ENCODE results near the gene CDH20. TPM values are rescaled to one million over a fixed set of nuclear protein-coding genes. Genes with fewer than 3 reads are reported as not detected.

Gene CDH20
- total RNA-seq, 1 experiment from 2014 or later, result not detected

DNA sequence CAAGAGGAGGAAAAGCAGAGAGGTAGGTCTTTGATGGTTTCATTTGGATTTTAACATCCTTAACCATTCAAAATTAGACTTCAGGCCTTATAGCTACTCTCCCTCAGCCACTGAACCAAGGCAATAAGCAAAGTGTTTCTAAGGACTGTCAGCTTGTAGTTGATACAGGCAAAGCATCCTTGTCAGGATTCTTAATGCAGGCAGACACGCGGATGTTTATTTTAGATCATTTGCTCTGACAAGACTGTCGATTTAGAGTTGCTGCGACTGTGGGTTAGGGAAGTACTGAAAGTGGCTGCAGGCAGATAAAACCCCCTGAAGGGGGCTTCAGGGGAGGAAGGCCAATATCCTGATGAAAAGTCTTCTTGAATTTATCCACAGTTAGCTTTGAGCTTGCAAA lies 46.6 kb downstream of the CDH20 start:
- intact Hi-C loops (cut with micrococcal nuclease), result no loop called here
- H3K9ac ChIP-seq (ENCODE audit: low read length), result no peak overlapping the region
- no TSS peak for BruUV-seq (replicated peaks)
- H3K9me2 ChIP-seq (ENCODE audit: insufficient read depth), result no peaks in the 10 kb centered on the region
- no peak for DNase-seq (ENCODE audit: low read depth, low spot score)
- no peaks in the 10 kb centered on the region; the same call in 1 of the 2 replicates for H4K20me1 ChIP-seq (ENCODE audit: insufficient read depth)
- ChIA-PET CTCF (no interaction called here), POLR2A (no interaction called here), RAD21 (ENCODE audit: low non-redundant PET in 1 of 2, low total read pairs in 2 of 2, uncharacterized antibody in 2 of 2, unreplicated experiment in 2 of 2) (no interaction called here)
- no peaks in the 10 kb centered on the region for H3K36me3 ChIP-seq (ENCODE audit: control insufficient read depth in 1 of 2, insufficient read depth in 2 of 2, low read length in 2 of 2)
- H3K27ac ChIP-seq (ENCODE audit: low read depth, low read length), result no peak overlapping the region
- H3K4me1 ChIP-seq (ENCODE audit: control insufficient read depth in 1 of 2, insufficient read depth in 2 of 2, low read length in 2 of 2), result no peaks in the 10 kb centered on the region
- ATAC-seq, result no peak
- H3K79me2 ChIP-seq (ENCODE audit: insufficient read depth, low read length), result no peaks in the 10 kb centered on the region
- no peak overlapping the region for H3K4me2 ChIP-seq (ENCODE audit: low read length)
- peaks cover 26% of the 10 kb centered on the region for H3K27me3 ChIP-seq (ENCODE audit: insufficient read depth, low read length)
- no peaks in the 10 kb centered on the region for H3K9me3 ChIP-seq (ENCODE audit: control insufficient read depth in 1 of 2, insufficient read depth in 1 of 2, low read depth in 1 of 2, low read length in 2 of 2)
- no peak overlapping the region for H2AFZ ChIP-seq (ENCODE audit: low read depth, low read length, poor library complexity, severe bottlenecking)
- no peak overlapping the region for H3K4me3 ChIP-seq (replicated peaks in 1 of 2; ENCODE audit: low read depth in 1 of 2, low read length in 2 of 2)
- no peak for TF ChIP-seq ZFX (IDR thresholded peaks at IDR 0.05)

DNA sequence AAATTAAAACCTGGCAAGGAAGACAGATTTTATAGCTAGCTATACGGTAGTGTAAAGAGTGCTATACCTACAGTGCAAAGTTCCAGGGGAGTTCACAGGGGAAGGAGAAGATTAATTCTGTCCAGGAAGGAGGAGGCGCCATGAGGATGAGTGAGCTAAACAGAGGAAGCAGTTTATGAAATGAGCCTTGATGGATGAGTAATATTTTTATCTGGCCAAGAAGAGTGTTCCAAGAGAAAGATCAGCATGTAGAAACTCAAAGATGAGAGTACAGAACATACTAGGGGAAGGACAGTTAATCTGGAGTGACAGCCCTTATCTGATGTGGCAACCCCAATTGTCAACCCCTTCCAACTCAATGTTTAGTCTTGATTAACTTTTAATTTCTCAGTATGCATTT lies 54.8 kb downstream of the CDH20 start:
- no peaks in the 10 kb centered on the region for H3K9me3 ChIP-seq (ENCODE audit: control insufficient read depth in 1 of 2, insufficient read depth in 1 of 2, low read depth in 1 of 2, low read length in 2 of 2)
- H3K4me3 ChIP-seq (replicated peaks in 1 of 2; ENCODE audit: low read depth in 1 of 2, low read length in 2 of 2), result no peak overlapping the region
- no TSS peak for BruUV-seq (replicated peaks)
- H3K9me2 ChIP-seq (ENCODE audit: insufficient read depth), result no peaks in the 10 kb centered on the region
- no peaks in the 10 kb centered on the region; the same call in 1 of the 2 replicates for H4K20me1 ChIP-seq (ENCODE audit: insufficient read depth)
- H3K27me3 ChIP-seq (ENCODE audit: insufficient read depth, low read length), result peaks cover 24% of the 10 kb centered on the region
- CTCF ChIA-PET, result no interaction called here
- intact Hi-C loops (cut with micrococcal nuclease), result no loop called here
- RAD21 ChIA-PET (ENCODE audit: low non-redundant PET in 1 of 2, low total read pairs in 2 of 2, uncharacterized antibody in 2 of 2, unreplicated experiment in 2 of 2), result no interaction called here
- H3K27ac ChIP-seq (ENCODE audit: low read depth, low read length), result no peak overlapping the region
- no peak overlapping the region for H3K9ac ChIP-seq (ENCODE audit: low read length)
- no peak for ATAC-seq
- DNase-seq (ENCODE audit: low read depth, low spot score), result no peak
- POLR2A ChIA-PET, result no interaction called here
- no peak overlapping the region for H2AFZ ChIP-seq (ENCODE audit: low read depth, low read length, poor library complexity, severe bottlenecking)
- no peaks in the 10 kb centered on the region for H3K79me2 ChIP-seq (ENCODE audit: insufficient read depth, low read length)
- no peaks in the 10 kb centered on the region for H3K36me3 ChIP-seq (ENCODE audit: control insufficient read depth in 1 of 2, insufficient read depth in 2 of 2, low read length in 2 of 2)
- H3K4me1 ChIP-seq (ENCODE audit: control insufficient read depth in 1 of 2, insufficient read depth in 2 of 2, low read length in 2 of 2), result no peaks in the 10 kb centered on the region
- no peak overlapping the region for H3K4me2 ChIP-seq (ENCODE audit: low read length)
- TF ChIP-seq EZH2phosphoT487 (IDR thresholded peaks at IDR 0.05; ENCODE audit: borderline replicate concordance) (no peak), YY1 (IDR thresholded peaks at IDR 0.05; ENCODE audit: extremely low read depth, insufficient replicate concordance, low read depth, low read length) (no peak), ZFX (IDR thresholded peaks at IDR 0.05) (no peak), SP1 (IDR thresholded peaks at IDR 0.05; ENCODE audit: low read depth) (no peak), POLR2AphosphoS5 (IDR thresholded peaks at IDR 0.05; ENCODE audit: low read depth, low read length) (no peak), RAD21 (IDR thresholded peaks at IDR 0.05; ENCODE audit: low read depth) (no peak), CBX3 (IDR thresholded peaks at IDR 0.05; ENCODE audit: low read depth) (no peak), TCF7L2 (IDR thresholded peaks at IDR 0.05; ENCODE audit: borderline replicate concordance, extremely low read depth, insufficient read depth, insufficient read length) (no peak), EGR1 (IDR thresholded peaks at IDR 0.05; ENCODE audit: low read depth) (no peak), SRF (IDR thresholded peaks at IDR 0.05; ENCODE audit: low read depth) (no peak), MAX (IDR thresholded peaks at IDR 0.05) (no peak), ELF1 (IDR thresholded peaks at IDR 0.05; ENCODE audit: borderline replicate concordance, low read depth) (no peak), FOSL1 (IDR thresholded peaks at IDR 0.05; ENCODE audit: low read depth) (no peak), ZBTB33 (IDR thresholded peaks at IDR 0.05; ENCODE audit: extremely low read depth, insufficient replicate concordance, low read length) (no peak), POLR2A (IDR thresholded peaks at IDR 0.05; ENCODE audit: borderline replicate concordance, extremely low read depth, insufficient read depth, insufficient read length) (no peak)
- TF ChIP-seq, protein P1, sequence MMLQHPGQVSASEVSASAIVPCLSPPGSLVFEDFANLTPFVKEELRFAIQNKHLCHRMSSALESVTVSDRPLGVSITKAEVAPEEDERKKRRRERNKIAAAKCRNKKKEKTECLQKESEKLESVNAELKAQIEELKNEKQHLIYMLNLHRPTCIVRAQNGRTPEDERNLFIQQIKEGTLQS (IDR thresholded peaks at IDR 0.05), result no peak
- TF ChIP-seq, protein P2, sequence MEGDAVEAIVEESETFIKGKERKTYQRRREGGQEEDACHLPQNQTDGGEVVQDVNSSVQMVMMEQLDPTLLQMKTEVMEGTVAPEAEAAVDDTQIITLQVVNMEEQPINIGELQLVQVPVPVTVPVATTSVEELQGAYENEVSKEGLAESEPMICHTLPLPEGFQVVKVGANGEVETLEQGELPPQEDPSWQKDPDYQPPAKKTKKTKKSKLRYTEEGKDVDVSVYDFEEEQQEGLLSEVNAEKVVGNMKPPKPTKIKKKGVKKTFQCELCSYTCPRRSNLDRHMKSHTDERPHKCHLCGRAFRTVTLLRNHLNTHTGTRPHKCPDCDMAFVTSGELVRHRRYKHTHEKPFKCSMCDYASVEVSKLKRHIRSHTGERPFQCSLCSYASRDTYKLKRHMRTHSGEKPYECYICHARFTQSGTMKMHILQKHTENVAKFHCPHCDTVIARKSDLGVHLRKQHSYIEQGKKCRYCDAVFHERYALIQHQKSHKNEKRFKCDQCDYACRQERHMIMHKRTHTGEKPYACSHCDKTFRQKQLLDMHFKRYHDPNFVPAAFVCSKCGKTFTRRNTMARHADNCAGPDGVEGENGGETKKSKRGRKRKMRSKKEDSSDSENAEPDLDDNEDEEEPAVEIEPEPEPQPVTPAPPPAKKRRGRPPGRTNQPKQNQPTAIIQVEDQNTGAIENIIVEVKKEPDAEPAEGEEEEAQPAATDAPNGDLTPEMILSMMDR (IDR thresholded peaks at IDR 0.05 in 2 of 3, conservative IDR thresholded peaks at IDR 0.05 in 1 of 3; ENCODE audit: borderline replicate concordance in 1 of 3, insufficient read depth in 1 of 3, low read depth in 2 of 3, low read length in 2 of 3), result no peak
